Measurements from ENCODE around the gene HDAC1.
A peak's percentile ranks its signal among the peaks of the same experiment; 100 is the strongest.

The HDAC1 gene

GRCh38 chr1:32338637-32339145 is 46.8 kb downstream of the HDAC1 start:
- peaks cover 12% of the 10 kb centered on the region for H3K36me3 Mint-ChIP-seq (ENCODE audit: low read depth)
- peak overlapping the region; percentile 48 to 79 (median 70) for H3K4me3 Mint-ChIP-seq

GRCh38 chr1:32339363-32339978 is 47.6 kb downstream of the HDAC1 start:
- Mint-ChIP-seq H3K27ac (peak overlapping the region in 2 of 3 experiments; percentile 2 to 21), H3K4me3 (no peak overlapping the region), H3K4me1 (peaks cover 27% of the 10 kb centered on the region), H3K36me3 (ENCODE audit: low read depth) (peaks cover 5% of the 10 kb centered on the region), H3K9me3 (no peaks in the 10 kb centered on the region), H3K27me3 (ENCODE audit: low read depth) (no peaks in the 10 kb centered on the region)
- TF ChIP-seq CTCF (IDR thresholded peaks at IDR 0.05; ENCODE audit: unreplicated experiment in 3 of 3): no peak

More at GRCh38 chr1:32338637-32339145, 46.8 kb downstream of the HDAC1 start:
- H3K27ac Mint-ChIP-seq: peak overlapping the region; percentile 60 to 88 (median 74)
- no peaks in the 10 kb centered on the region for H3K27me3 Mint-ChIP-seq (ENCODE audit: low read depth)
- TF ChIP-seq CTCF (IDR thresholded peaks at IDR 0.05; ENCODE audit: unreplicated experiment in 3 of 3): no peak
- peaks cover 34% of the 10 kb centered on the region for H3K4me1 Mint-ChIP-seq
- no peaks in the 10 kb centered on the region for H3K9me3 Mint-ChIP-seq

GRCh38 chr1:32341186-32341757 is 49.4 kb downstream of the HDAC1 start:
- no peaks in the 10 kb centered on the region for H3K9me3 Mint-ChIP-seq

GRCh38 chr1:32341971-32342370 is 50.1 kb downstream of the HDAC1 start:
- Mint-ChIP-seq H3K4me1 (peaks cover 39% of the 10 kb centered on the region), H3K4me3 (no peak overlapping the region), H3K36me3 (ENCODE audit: low read depth) (no peaks in the 10 kb centered on the region), H3K9me3 (no peaks in the 10 kb centered on the region), H3K27me3 (ENCODE audit: low read depth) (peaks cover 3% of the 10 kb centered on the region), H3K27ac (no peak overlapping the region)
- TF ChIP-seq CTCF (IDR thresholded peaks at IDR 0.05; ENCODE audit: unreplicated experiment in 3 of 3): no peak

More at GRCh38 chr1:32341186-32341757, 49.4 kb downstream of the HDAC1 start:
- TF ChIP-seq CTCF (IDR thresholded peaks at IDR 0.05; ENCODE audit: unreplicated experiment in 3 of 3): no peak
- no peaks in the 10 kb centered on the region for H3K27me3 Mint-ChIP-seq (ENCODE audit: low read depth)
- H3K4me3 Mint-ChIP-seq: no peak overlapping the region
- H3K4me1 Mint-ChIP-seq: peaks cover 34% of the 10 kb centered on the region
- H3K27ac Mint-ChIP-seq: no peak overlapping the region
- no peaks in the 10 kb centered on the region for H3K36me3 Mint-ChIP-seq (ENCODE audit: low read depth)

- peaks cover 37% of the 10 kb centered on the region for H3K4me1 Mint-ChIP-seq
- H3K4me3 Mint-ChIP-seq: no peak overlapping the region
Measured at GRCh38 chr1:32342704-32343103, 50.8 kb downstream of the HDAC1 start.

More at GRCh38 chr1:32342704-32343103, 50.8 kb downstream of the HDAC1 start:
- no peak for TF ChIP-seq CTCF (IDR thresholded peaks at IDR 0.05; ENCODE audit: unreplicated experiment in 3 of 3)
- no peaks in the 10 kb centered on the region for H3K36me3 Mint-ChIP-seq (ENCODE audit: low read depth)
- peaks cover 3% of the 10 kb centered on the region for H3K27me3 Mint-ChIP-seq (ENCODE audit: low read depth)
- H3K9me3 Mint-ChIP-seq: no peaks in the 10 kb centered on the region
- no peak overlapping the region for H3K27ac Mint-ChIP-seq
